Astrocyte of the spinal cord (primary cell): ENCODE data around the gene FGF14.

Source experiments
- DNase-seq: peaks from one replicate; pipeline ENCODE4 v3.0.0; 2011; ENCODE audit warnings: low read depth, low spot score
- H3K4me3 ChIP-seq: 2 replicates; pipeline ENCODE4 v1.5.1; 2011; ENCODE audit warnings: low read depth, mild to moderate bottlenecking, low read length, moderate library complexity
- CTCF ChIP-seq: IDR thresholded peaks from 2 replicates; pipeline ENCODE4 v1.5.1; 2012; ENCODE audit warnings: low read depth, mild to moderate bottlenecking, low read length, inconsistent platforms
- in situ Hi-C: cut with HindIII; loops from 2 replicates; pipeline ENCODE4 v1.10.0; 2017; ENCODE audit warnings: low sequenced_read_pairs

Gene FGF14

DNA sequence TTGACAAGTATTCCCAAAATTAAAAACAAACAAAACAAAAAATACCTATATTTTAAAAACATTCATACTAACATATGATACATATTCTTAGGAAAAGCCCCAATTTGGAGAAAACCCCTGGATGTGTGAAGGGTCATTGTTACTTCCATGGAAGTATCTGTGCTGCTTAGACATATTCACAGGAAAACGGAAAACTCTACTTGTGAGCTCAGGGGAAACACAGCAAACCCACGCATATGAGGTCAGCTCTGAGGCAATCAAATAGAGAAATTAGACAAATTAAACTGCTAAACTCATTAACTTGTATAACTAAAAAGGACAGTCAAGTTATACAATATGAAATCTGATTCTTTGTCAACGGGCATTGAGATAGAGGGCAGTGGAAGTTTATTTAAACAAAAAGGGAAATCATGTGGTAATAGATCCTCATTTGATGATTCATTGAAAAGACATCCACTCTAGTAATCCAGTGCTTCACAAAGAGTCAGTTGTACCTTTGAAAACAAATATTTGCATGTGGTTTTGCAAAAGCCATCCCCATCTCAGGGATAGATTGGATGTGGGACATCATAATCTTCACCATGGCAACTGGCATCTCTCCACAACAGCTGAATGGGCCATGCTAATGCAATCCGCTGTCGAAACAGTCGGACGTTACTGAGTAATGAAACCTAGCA is 526.0 kb downstream of the FGF14 start:
- peak; percentile 92 for DNase-seq
- TF ChIP-seq CTCF: no peak
- no peak overlapping the region for H3K4me3 ChIP-seq
- in situ Hi-C loops: no loop called here

- TF ChIP-seq CTCF: no peak
- in situ Hi-C loops: no loop called here
- DNase-seq: no peak
- H3K4me3 ChIP-seq: no peak overlapping the region
Measured at GRCh38 chr13:101875091-101875490, 526.8 kb downstream of the FGF14 start.

DNA sequence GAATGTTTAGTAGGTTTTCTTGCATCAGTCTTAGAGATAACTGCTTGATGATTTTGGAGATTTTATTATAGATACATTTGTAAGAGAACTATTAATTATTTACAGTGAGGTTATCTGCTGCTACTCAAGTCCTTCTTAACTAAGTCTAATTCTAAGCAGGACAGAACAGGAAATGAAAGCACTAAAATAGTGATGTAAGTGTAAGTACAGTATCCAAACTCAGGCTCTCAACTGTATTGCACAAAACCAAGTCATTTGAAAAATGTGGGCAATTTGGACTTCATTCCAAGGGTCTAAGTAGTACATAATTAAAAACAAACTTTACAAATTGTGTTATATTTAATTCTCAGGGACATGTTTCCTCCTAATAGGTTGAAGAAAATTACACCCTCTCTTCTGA is 532.3 kb downstream of the FGF14 start:
- no peak for TF ChIP-seq CTCF
- DNase-seq: peak; percentile 8
- in situ Hi-C loops: no loop called here
- H3K4me3 ChIP-seq: no peak overlapping the region

DNA sequence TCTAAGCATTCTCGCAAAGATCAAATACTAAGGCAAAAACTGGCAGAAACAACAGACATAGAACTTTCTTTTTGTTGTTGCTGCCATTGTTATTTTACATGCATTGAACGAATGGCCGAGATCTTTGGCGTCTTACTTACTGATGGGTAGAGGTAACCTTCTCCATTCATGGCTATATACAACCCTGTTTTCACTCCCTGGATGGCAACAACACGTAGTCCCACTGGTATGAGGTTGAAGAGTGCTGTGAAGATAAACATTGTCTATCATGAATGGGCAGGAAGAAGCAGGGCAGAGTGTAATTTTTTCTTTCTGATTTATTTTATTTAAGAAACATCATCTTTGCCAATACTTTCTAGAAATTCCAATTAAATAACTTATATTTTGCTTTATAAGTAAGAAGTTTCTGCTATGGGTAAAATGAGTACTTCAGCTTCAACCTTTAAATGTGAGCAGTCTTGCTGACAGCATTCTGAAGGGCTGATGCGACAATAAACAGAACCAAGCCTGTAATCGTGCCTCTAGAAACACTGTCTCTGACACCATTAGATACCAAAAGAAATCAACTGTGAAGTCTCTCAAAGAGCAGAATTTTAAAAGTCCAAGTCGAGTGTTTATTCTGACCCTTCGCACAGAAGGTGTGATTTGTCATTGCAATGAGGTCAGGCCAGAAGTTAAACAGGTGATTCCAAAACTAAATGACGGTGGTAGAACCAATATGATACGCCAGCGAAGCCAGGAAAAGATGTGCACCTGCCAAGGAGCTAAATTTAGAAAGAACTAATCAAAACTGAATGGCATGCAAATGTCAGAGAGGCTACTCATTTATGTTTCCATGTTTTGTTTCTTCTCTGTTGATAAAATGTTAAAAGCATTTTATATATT is 533.0 kb downstream of the FGF14 start:
- no peak for DNase-seq
- TF ChIP-seq CTCF: no peak
- H3K4me3 ChIP-seq: no peak overlapping the region
- in situ Hi-C loops: no loop called here

GRCh38 chr13:101866889-101867581 is 534.8 kb downstream of the FGF14 start:
- in situ Hi-C loops: no loop called here

More at GRCh38 chr13:101866889-101867581, 534.8 kb downstream of the FGF14 start:
- TF ChIP-seq CTCF: no peak
- DNase-seq: no peak
- H3K4me3 ChIP-seq: no peak overlapping the region
